Effector memory CD8-positive, alpha-beta T cell (primary cell): ENCODE data around the gene SPON1.

Source experiments
- ATAC-seq: fragments of 150-1000 bp; cut with Tn5 transposase; replicated peaks from 2 replicates; pipeline ENCODE4 v1.10.0; 2021; ENCODE audit warnings: mild to moderate bottlenecking, moderate library complexity
- DNase-seq, 3 experiments: peaks; one replicate each; pipeline ENCODE4 v3.0.0; 2021
- H3K27ac Mint-ChIP-seq, 2 donors: one replicate each; pipeline ENCODE4 v1.8.0; 2022; ENCODE audit warnings: mild to moderate bottlenecking in 2 of 2, mixed read lengths in 2 of 2, moderate library complexity in 2 of 2
- H3K27me3 Mint-ChIP-seq, 2 donors: one replicate each; pipeline ENCODE4 v1.8.0; 2022; ENCODE audit warnings: mixed read lengths in 2 of 2
- H3K36me3 Mint-ChIP-seq: one replicate; pipeline ENCODE4 v1.8.0; 2022; ENCODE audit warnings: mild to moderate bottlenecking, moderate library complexity, mixed read lengths; ENCODE audit not compliant: insufficient read depth
- H3K4me1 Mint-ChIP-seq, 2 donors: one replicate each; pipeline ENCODE4 v1.8.0; 2022; ENCODE audit warnings: low read depth in 2 of 2, mixed read lengths in 2 of 2
- H3K4me3 Mint-ChIP-seq, 2 donors: one replicate each; pipeline ENCODE4 v1.8.0; 2022; ENCODE audit warnings: mild to moderate bottlenecking in 2 of 2, mixed read lengths in 2 of 2, moderate library complexity in 2 of 2
- H3K9me3 Mint-ChIP-seq, 2 donors: one replicate each; pipeline ENCODE4 v1.8.0; 2022; ENCODE audit warnings: mixed read lengths in 2 of 2

The SPON1 gene

DNA sequence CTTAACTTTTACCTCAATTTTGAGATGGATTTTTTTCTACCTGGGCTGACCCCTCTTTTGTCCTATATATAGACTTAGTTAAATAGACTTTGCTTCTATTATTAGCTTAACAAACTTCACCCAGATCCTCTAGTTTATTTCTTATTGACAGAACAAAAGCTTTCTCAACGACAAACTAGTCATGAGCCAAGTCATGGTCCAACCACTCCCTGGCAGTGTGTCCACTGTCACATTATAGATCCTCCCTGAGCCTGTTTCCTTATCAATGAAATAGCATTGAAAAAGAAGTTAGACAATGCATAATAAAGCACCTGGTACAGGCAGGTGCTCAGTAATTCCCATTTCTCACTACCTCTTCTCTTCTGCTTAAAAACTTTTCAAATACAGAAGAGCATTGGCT is 155.1 kb downstream of the SPON1 start:
- DNase-seq (no peak), ATAC-seq (no peak)
- no peaks in the 10 kb centered on the region for H3K9me3 Mint-ChIP-seq
- H3K27ac Mint-ChIP-seq: no peak overlapping the region
- H3K36me3 Mint-ChIP-seq: peaks cover 5% of the 10 kb centered on the region
- peaks cover 4 to 7% of the 10 kb centered on the region in 2 donors for H3K4me1 Mint-ChIP-seq
- H3K27me3 Mint-ChIP-seq: peaks cover 10 to 24% of the 10 kb centered on the region in 2 donors
- H3K4me3 Mint-ChIP-seq: no peak overlapping the region

DNA sequence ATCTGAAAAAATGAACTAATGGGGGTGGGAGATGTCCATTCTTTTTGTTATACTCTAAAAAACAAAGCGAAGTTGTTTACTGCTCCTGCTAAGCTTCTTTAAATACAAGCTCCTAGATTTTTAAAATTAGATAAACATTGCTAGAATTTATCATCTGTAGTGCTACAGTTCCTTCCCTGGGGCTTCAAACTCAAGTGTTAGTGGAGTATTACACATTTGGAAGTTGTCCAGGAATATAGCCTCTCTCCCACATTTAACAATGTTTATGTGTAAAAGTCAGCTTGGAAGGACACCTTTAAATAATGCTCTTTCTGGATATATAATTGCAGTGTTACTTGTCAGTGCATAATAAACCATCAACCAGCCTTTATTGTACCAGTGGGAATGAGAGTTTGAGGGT is 155.5 kb downstream of the SPON1 start:
- no peak overlapping the region for H3K27ac Mint-ChIP-seq
- DNase-seq (no peak), ATAC-seq (no peak)
- peaks cover 5% of the 10 kb centered on the region for H3K36me3 Mint-ChIP-seq
- H3K4me3 Mint-ChIP-seq: no peak overlapping the region
- H3K9me3 Mint-ChIP-seq: no peaks in the 10 kb centered on the region
- peaks cover 10 to 24% of the 10 kb centered on the region in 2 donors for H3K27me3 Mint-ChIP-seq
- peaks cover 4 to 7% of the 10 kb centered on the region in 2 donors for H3K4me1 Mint-ChIP-seq

DNA sequence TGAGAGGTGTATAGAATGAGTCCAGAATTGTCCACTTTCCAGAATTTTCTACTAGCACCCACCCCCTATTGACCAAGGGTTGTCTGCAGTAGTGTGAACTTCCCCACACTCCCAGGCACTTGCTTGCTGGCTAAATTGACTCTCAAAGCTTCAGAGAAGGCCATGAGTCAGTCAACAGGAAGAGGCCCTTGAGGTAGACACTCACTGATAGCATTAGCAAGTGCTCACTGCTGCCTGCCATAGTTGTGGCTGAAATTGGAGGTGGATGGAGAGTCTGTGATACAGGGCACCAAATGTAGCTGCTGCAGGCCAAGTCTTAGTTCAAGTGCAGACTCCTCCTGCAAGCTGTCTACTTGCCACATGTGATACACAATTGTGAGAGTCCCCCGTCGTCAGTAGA is 156.8 kb downstream of the SPON1 start:
- peaks cover 2% of the 10 kb centered on the region for H3K36me3 Mint-ChIP-seq
- no peak overlapping the region for H3K27ac Mint-ChIP-seq
- DNase-seq: no peak
- H3K4me3 Mint-ChIP-seq: no peak overlapping the region
- no peak for ATAC-seq
- H3K9me3 Mint-ChIP-seq: no peaks in the 10 kb centered on the region
- peaks cover 7 to 23% of the 10 kb centered on the region in 2 donors for H3K27me3 Mint-ChIP-seq
- H3K4me1 Mint-ChIP-seq: peaks cover 4 to 7% of the 10 kb centered on the region in 2 donors

DNA sequence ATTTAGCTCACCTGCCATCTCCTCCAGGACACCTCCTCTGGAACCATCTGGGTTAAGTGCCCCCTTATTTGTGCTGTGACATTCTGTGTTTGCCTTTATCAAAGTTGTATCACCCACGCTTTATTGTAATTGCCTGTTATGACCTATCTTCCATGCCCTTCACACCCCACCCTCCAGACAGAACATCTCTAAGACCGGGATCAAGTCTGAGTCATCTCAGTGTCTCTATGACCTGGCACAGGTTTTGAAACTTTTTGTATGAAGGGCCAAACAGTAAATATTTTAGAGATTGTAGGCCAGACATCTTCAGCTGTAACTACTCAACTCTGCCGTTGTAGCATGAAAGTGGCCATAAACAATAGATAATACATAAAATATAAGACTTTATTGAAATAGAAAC is 161.8 kb downstream of the SPON1 start:
- Mint-ChIP-seq H3K9me3 (no peaks in the 10 kb centered on the region), H3K36me3 (no peaks in the 10 kb centered on the region), H3K4me1 (no peaks in the 10 kb centered on the region), H3K27ac (no peak overlapping the region), H3K4me3 (no peak overlapping the region), H3K27me3 (no peaks in the 10 kb centered on the region)
- ATAC-seq (no peak), DNase-seq (no peak)

DNA sequence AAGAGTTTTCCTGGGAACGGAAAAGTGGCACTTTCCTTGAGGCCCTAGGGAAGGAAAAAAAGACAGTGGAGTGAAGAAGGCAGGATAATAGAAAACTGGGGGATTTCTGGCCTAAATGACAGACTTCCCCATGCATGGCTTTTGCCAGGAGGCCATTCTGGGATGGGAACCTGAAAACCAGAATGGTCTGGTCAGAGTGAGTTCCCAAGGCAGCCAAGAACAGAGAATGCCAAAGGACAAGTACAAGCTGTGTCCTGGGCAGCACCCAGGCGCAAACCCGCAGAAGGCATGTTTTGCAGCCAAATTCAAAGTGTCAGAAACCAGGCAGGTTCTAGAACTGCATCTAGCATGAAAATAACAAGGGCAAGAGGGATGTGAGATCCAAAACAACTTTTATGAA is 162.4 kb downstream of the SPON1 start:
- no peaks in the 10 kb centered on the region for H3K9me3 Mint-ChIP-seq
- no peaks in the 10 kb centered on the region for H3K27me3 Mint-ChIP-seq
- no peaks in the 10 kb centered on the region for H3K4me1 Mint-ChIP-seq
- DNase-seq (no peak), ATAC-seq (no peak)
- no peak overlapping the region for H3K27ac Mint-ChIP-seq
- no peak overlapping the region for H3K4me3 Mint-ChIP-seq
- no peaks in the 10 kb centered on the region for H3K36me3 Mint-ChIP-seq

DNA sequence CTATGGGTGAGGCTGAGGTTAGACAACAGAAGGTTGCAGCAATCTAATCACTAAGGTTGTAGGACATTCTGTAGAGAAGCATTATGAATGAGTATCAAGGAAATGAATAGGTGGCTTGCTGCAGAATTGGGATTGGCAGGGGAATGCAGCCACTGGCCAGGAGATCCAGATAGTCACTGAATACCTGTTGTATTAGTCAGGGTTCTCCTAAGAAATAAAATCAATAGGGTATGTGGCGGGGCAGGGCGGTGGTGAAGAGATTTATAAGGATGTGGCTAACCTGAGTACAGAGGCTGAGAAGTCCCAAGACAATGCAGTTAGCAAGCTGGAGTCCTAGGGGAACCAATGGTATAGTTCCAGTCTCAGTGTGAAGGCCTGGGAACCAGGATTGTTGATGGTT is 163.0 kb downstream of the SPON1 start:
- no peaks in the 10 kb centered on the region for H3K4me1 Mint-ChIP-seq
- no peaks in the 10 kb centered on the region for H3K9me3 Mint-ChIP-seq

DNA sequence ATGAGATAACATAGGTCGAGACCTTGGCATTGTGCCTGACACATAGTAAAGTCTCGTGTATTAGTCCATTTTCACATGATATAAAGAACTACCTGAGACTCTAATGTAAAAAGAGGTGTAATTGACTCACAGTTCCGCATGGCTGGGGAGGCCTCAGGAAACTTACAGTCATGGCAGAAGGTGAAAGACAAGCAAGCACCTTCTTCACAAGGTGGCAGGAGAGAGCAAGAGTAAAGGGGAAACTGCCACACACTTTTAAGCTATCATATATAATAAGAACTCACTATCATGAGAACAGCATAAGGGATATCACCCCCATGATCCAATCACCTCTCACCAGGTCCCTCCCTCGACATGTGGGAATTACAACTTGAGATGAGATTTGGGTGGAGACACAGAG is 165.2 kb downstream of the SPON1 start:
- Mint-ChIP-seq H3K27me3 (no peaks in the 10 kb centered on the region), H3K4me3 (no peak overlapping the region), H3K4me1 (peaks cover 0 to 3% of the 10 kb centered on the region in 2 donors), H3K9me3 (no peaks in the 10 kb centered on the region), H3K36me3 (no peaks in the 10 kb centered on the region), H3K27ac (no peak overlapping the region)
- DNase-seq (no peak), ATAC-seq (no peak)

More for the DNA sequence above, 163.0 kb downstream of the SPON1 start:
- H3K4me3 Mint-ChIP-seq: no peak overlapping the region
- H3K36me3 Mint-ChIP-seq: no peaks in the 10 kb centered on the region
- H3K27ac Mint-ChIP-seq: no peak overlapping the region
- H3K27me3 Mint-ChIP-seq: no peaks in the 10 kb centered on the region
- DNase-seq (no peak), ATAC-seq (no peak)

DNA sequence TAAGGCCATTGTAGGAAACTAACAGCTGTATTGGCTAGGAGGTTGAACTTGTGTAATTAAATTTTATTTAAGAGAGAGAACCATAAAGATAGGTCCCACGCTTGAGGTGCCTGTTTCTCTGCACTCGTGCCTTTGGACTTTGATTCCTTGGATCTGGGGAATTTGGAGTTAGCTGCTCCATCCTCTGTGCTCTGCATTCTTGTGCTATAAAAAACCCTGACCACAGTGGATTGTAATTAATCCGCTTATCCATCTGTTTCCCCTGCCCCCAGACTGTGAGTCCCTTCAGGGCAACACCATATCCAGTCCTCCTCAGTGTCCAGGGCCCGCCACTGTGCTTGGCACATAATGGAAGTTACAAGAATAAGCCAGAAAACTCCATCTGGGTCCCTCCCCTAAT is 169.8 kb downstream of the SPON1 start:
- Mint-ChIP-seq H3K4me1 (peaks cover 0 to 3% of the 10 kb centered on the region in 2 donors), H3K36me3 (no peaks in the 10 kb centered on the region), H3K4me3 (no peak overlapping the region), H3K27me3 (peaks cover 0 to 8% of the 10 kb centered on the region in 2 donors), H3K27ac (no peak overlapping the region), H3K9me3 (no peaks in the 10 kb centered on the region)
- DNase-seq (no peak), ATAC-seq (no peak)

DNA sequence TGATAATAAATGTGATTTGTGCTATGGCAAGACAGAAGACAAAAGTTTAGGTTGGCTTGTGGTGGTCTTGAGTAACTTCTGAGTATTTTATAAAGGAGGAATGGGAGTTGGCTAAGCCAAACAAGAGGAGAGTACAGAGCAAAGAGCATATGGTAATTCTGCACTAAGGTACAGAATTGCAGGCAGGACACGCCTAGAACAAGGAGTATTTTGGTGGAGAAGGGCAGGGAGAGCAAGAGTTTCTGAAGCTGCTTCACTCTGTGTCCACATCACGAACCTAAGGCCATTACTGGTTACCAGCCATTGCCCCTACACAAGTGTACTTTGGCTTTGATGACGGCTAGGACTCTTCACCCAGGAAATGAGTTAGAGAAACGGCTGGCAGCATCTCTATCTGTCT is 170.9 kb downstream of the SPON1 start:
- H3K36me3 Mint-ChIP-seq: no peaks in the 10 kb centered on the region
- H3K9me3 Mint-ChIP-seq: no peaks in the 10 kb centered on the region
- ATAC-seq (no peak), DNase-seq (no peak)
- peaks cover 0 to 8% of the 10 kb centered on the region in 2 donors for H3K27me3 Mint-ChIP-seq
- H3K4me1 Mint-ChIP-seq: peaks cover 0 to 3% of the 10 kb centered on the region in 2 donors
- no peak overlapping the region for H3K27ac Mint-ChIP-seq
- H3K4me3 Mint-ChIP-seq: no peak overlapping the region

DNA sequence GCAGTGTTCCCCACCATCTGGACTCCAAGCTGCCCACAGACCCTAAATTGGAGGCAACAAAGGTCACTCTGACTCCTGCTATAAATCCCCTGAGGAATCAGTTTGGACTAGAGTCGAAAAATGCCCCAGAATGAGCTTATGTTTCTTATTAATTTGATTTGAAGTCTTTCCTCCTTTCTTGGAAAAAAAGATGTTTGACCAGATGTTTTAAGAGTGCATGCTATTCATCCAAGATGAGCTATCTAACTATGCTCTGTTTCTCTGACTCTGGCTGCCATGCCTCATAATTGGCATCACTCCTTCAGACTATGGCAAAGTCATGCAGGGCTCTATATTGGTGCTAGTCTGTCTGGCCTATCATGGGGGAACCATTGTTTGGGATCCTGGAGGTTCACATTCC is 174.0 kb downstream of the SPON1 start:
- Mint-ChIP-seq H3K4me3 (no peak overlapping the region), H3K9me3 (no peaks in the 10 kb centered on the region), H3K27me3 (peaks cover 0 to 8% of the 10 kb centered on the region in 2 donors), H3K27ac (no peak overlapping the region), H3K36me3 (peaks cover 5% of the 10 kb centered on the region), H3K4me1 (no peaks in the 10 kb centered on the region)
- no peak for ATAC-seq
- no peak for DNase-seq

DNA sequence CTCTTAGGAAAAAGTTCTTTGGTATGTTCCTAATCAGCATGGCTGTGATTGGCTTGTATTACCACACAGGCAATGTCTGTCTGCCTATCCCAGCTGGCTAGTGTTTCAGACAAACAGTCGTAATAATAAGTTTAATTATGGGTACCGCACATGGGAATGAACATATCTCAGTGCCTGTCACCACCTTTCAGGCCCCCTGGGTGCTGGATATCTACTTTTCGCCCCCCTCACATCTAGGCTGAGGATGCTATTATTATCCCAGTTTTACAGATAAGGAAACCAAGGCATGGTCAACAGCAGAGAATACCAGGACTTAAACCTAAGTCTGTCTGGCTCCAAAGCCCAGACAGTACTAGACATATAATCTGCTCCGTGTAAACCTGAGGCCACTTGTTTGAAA is 174.8 kb downstream of the SPON1 start:
- no peak for DNase-seq
- Mint-ChIP-seq H3K27me3 (peaks cover 0 to 8% of the 10 kb centered on the region in 2 donors), H3K4me1 (no peaks in the 10 kb centered on the region)

DNA sequence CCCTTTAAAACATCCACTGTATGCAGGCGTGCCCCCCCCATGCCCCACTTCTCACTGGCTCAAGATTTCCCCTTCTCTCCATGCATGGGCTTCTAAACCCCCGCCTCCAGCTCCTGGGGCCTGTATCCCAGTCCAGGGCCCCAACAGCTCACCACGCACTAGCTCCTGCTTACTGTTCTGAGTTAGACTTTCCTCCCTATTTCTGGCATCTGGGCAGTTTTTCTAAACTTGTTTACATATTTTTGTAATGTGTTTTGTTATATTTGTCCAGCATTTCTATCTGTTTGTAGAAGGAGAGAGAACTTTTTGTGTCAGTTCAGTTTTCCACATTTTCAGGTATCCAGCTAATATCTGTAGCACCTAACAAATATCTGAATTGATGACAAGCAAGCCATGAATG is 178.5 kb downstream of the SPON1 start:
- Mint-ChIP-seq H3K36me3 (peaks cover 5% of the 10 kb centered on the region), H3K4me3 (no peak overlapping the region), H3K27ac (no peak overlapping the region), H3K9me3 (no peaks in the 10 kb centered on the region), H3K4me1 (peaks cover 0 to 2% of the 10 kb centered on the region in 2 donors), H3K27me3 (peaks cover 0 to 9% of the 10 kb centered on the region in 2 donors)
- no peak for ATAC-seq
- DNase-seq: no peak

More for the DNA sequence above, 174.8 kb downstream of the SPON1 start:
- no peak for ATAC-seq
- Mint-ChIP-seq H3K4me3 (no peak overlapping the region), H3K36me3 (peaks cover 5% of the 10 kb centered on the region), H3K9me3 (no peaks in the 10 kb centered on the region), H3K27ac (no peak overlapping the region)

DNA sequence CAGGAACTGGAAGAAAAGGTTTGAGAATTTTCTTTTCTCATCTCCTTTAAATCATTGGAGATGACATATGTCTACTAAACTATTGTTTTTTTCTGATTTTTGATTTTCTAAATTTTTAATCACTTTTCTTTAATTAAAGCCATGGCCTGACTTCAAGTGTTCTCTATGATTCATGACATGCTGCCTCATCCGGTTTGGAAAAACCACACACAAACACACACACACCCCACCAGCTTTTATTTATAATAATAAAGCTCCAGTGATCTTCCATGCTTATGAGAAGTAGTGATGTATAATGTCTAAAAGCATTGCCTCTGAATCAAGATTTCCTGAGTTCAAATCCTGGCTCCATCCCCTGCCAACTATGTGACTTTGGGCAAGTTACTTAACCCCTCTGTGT is 179.2 kb downstream of the SPON1 start:
- Mint-ChIP-seq H3K27ac (no peak overlapping the region), H3K4me3 (no peak overlapping the region), H3K36me3 (peaks cover 5% of the 10 kb centered on the region), H3K9me3 (no peaks in the 10 kb centered on the region), H3K27me3 (peaks cover 0 to 9% of the 10 kb centered on the region in 2 donors), H3K4me1 (peaks cover 0 to 2% of the 10 kb centered on the region in 2 donors)
- DNase-seq (no peak), ATAC-seq (no peak)

DNA sequence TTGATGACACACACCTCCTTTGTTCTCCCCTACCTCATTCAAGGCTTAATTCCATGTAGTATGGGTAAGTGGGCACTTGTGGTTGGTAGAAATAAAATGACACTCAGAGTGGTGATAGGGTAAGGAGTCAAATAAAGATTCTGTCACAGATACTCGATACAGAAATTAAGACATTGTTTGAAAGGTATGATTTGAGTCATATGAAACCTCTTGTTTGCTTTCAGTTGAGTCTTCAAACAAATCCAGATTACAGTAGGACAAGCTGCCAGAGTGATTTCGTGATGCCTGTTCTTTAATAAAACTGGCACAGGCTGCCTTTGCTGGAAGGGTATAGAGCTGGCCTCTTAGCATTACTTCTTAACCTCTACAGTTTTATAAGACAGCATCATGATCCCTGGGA is 182.4 kb downstream of the SPON1 start:
- H3K4me3 Mint-ChIP-seq: no peak overlapping the region
- H3K36me3 Mint-ChIP-seq: peaks cover 5% of the 10 kb centered on the region
- no peaks in the 10 kb centered on the region for H3K9me3 Mint-ChIP-seq
- no peak overlapping the region for H3K27ac Mint-ChIP-seq
- peaks cover 0 to 18% of the 10 kb centered on the region in 2 donors for H3K27me3 Mint-ChIP-seq
- no peak for DNase-seq
- no peak for ATAC-seq
- peaks cover 0 to 2% of the 10 kb centered on the region in 2 donors for H3K4me1 Mint-ChIP-seq
